Neural progenitor cell (in vitro differentiated cells): ENCODE measurements around the gene TNFRSF8. TPM values are rescaled to one million over a fixed set of nuclear protein-coding genes. Genes with fewer than 3 reads are reported as not detected.
"Not testable (repeated sequence)": the region's sequence is repeated elsewhere in the genome, so short reads cannot be mapped to it uniquely, and the experiment has no call there.

Experiments used
- DNase-seq: peaks from one replicate; pipeline ENCODE4 v3.0.0-alpha.2; 2016; ENCODE audit warnings: low spot score
- H2AFZ ChIP-seq: fragments of 200-600 bp; sonication (generic); replicated peaks from 2 replicates; pipeline ENCODE4 v1.6.1; 2016; ENCODE audit warnings: antibody characterized with exemption
- H3F3A ChIP-seq: fragments of 200-600 bp; sonication (generic); 2 replicates; pipeline ENCODE4 v1.6.1; 2016; ENCODE audit warnings: antibody characterized with exemption, low read depth
- H3K27ac ChIP-seq: fragments of 200-600 bp; sonication (generic); 2 replicates; pipeline ENCODE4 v1.5.1; 2016; ENCODE audit warnings: mild to moderate bottlenecking
- H3K27me3 ChIP-seq: fragments of 200-600 bp; sonication (generic); 2 replicates; pipeline ENCODE4 v1.6.1; 2016; ENCODE audit warnings: mild to moderate bottlenecking, moderate library complexity
- H3K36me3 ChIP-seq: fragments of 200-600 bp; sonication (generic); 2 replicates; pipeline ENCODE4 v1.5.1; 2016
- H3K4me1 ChIP-seq: fragments of 200-600 bp; sonication (generic); 2 replicates; pipeline ENCODE4 v1.6.1; 2016; ENCODE audit warnings: mixed run types
- H3K4me2 ChIP-seq: fragments of 200-600 bp; sonication (generic); 2 replicates; pipeline ENCODE4 v1.6.1; 2016
- H3K4me3 ChIP-seq: fragments of 200-600 bp; sonication (generic); 2 replicates; pipeline ENCODE4 v1.5.1; 2016
- H3K79me2 ChIP-seq: fragments of 200-600 bp; sonication (generic); 2 replicates; pipeline ENCODE4 v1.6.1; 2016; ENCODE audit warnings: low read depth
- H3K9ac ChIP-seq: fragments of 200-600 bp; sonication (generic); 2 replicates; pipeline ENCODE4 v1.6.1; 2016
- H3K9me3 ChIP-seq: fragments of 200-600 bp; sonication (generic); 2 replicates; pipeline ENCODE4 v1.5.1; 2016; ENCODE audit warnings: low read depth
- H4K20me1 ChIP-seq: fragments of 200-600 bp; sonication (generic); 2 replicates; pipeline ENCODE4 v1.6.1; 2016; ENCODE audit warnings: low read depth
- H3K27ac Mint-ChIP-seq: 3 replicates; pipeline ENCODE4 v1.8.0; 2021; ENCODE audit warnings: mixed read lengths
- H3K27me3 Mint-ChIP-seq: 2 replicates; pipeline ENCODE4 v1.8.0; 2022; ENCODE audit warnings: low read depth, mild to moderate bottlenecking, inconsistent platforms, moderate library complexity, mixed read lengths; ENCODE audit not compliant: insufficient read depth
- H3K36me3 Mint-ChIP-seq: 3 replicates; pipeline ENCODE4 v1.8.0; 2021; ENCODE audit warnings: mixed read lengths
- H3K4me1 Mint-ChIP-seq: 3 replicates; pipeline ENCODE4 v1.8.0; 2021; ENCODE audit warnings: mixed read lengths
- H3K4me3 Mint-ChIP-seq: 3 replicates; pipeline ENCODE4 v1.8.0; 2021; ENCODE audit warnings: mild to moderate bottlenecking, moderate library complexity, mixed read lengths
- H3K9me3 Mint-ChIP-seq: 3 replicates; pipeline ENCODE4 v1.8.0; 2020; ENCODE audit warnings: mixed read lengths
- EZH2 ChIP-seq: fragments of 200-600 bp; sonication (generic); IDR thresholded peaks from 2 replicates; pipeline ENCODE4 v1.6.1; 2017; ENCODE audit warnings: antibody characterized with exemption, mild to moderate bottlenecking, moderate library complexity
- EZH2phosphoT487 ChIP-seq: fragments of 200-600 bp; sonication (generic); IDR thresholded peaks from 2 replicates; pipeline ENCODE4 v1.6.1; 2017; ENCODE audit warnings: antibody characterized with exemption
- total RNA-seq: library from RNA; depleted of rRNA; stranded (reverse); fragments of >200 nt; gene quantifications from 2 replicates; pipeline ENCODE4 v1.2.3, GENCODE V29; 2015; ENCODE audit warnings: low replicate concordance
- TF ChIP-seq, protein P1 (sequence below): fragments of 200-600 bp; sonication (generic); IDR thresholded peaks from 2 replicates; pipeline ENCODE4 v1.5.1; 2017; ENCODE audit warnings: antibody characterized with exemption, mild to moderate bottlenecking

TNFRSF8 gene
- total RNA-seq, 1 donor from 2014 or later: not detected

DNA sequence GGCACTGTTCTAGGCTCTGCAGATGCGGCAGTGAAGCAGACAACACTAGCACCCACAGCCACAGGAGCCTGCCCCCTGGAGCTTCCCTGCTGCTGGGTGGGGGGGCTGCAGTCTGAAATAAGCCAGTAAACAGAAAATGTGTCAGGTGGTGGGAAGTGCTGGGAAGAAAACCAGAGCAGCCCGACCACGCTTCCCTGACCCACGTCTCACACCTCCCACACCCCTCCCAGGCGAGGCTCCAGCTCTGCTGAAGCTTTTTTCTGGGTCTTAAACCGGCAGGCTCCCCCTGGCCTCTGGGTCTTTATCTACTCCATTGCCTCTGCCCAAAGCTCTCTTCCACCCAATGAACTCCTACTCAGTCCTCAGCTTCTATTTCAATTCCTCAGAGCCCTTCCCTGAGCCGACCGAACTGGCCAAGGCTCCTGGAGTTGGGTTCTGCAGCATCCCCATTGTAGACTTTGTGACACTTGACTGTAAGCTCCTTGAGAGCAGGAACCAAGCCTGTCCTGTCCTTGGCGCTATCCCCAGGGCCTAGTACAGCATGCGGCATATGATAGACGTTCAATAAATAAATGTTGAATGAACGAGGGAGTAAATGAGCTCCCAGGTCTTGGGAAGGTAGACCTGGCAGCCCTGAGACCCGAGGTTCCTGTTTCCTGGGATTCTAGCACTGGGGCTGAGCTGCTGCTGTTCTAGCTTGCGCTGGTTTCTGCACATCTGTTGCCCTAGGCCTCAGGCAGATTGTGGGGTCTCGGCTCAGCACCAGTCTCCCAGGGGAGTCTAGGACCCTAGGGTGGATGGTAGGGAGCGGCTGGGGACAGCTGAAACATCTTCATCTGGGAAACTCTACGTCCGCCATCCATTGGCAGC is 25.4 kb upstream of the TNFRSF8 start:
- H2AFZ ChIP-seq: no peak overlapping the region

DNA sequence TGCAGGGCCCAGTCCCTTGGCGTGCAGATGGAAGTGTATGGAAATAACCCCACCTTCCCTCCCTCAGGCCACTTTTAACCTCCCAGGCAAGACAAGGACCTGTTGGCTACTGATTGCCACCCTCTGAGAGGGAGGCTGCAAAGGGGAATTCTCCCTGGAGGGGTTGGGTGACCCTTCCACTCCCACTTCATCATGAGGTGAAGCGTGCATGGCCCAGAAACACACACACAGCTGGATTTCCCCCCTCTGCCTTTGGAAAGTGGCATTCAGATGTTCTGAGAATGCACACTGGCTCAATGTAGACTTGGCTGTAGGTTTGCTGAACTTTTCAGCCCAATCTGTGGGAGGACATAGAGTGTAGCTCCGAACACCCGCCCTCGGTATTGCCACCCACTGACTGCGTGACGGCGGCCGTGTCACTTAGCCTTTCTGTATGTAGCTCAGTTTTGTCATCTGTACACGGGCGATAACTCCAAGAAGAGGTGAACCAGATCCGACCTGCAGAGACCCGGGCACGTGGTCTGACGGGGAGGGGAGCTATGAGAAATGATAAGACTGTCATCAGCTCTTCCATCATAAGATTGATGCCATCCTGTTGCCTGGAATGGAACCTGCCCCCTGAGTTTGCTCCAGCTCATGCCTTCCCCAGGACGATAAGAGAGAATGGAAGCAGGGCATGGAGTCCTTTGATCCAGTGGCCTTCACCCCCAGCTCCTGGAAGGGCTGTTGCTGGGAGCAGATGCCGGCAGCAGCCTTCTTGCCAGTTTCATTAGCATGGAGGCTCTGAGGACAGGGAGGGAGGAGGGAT is 24.5 kb upstream of the TNFRSF8 start:
- H3K4me2 ChIP-seq: no peak overlapping the region
- H3K4me1 ChIP-seq: peaks cover 14% of the 10 kb centered on the region
- no peak overlapping the region for H3K4me3 ChIP-seq
- no peak for DNase-seq
- peak overlapping the region; percentile 69 for H3K27ac Mint-ChIP-seq
- no peaks in the 10 kb centered on the region for H3K9me3 Mint-ChIP-seq
- no peak overlapping the region for H3K9ac ChIP-seq
- TF ChIP-seq EZH2phosphoT487: no peak
- TF ChIP-seq, protein P1, sequence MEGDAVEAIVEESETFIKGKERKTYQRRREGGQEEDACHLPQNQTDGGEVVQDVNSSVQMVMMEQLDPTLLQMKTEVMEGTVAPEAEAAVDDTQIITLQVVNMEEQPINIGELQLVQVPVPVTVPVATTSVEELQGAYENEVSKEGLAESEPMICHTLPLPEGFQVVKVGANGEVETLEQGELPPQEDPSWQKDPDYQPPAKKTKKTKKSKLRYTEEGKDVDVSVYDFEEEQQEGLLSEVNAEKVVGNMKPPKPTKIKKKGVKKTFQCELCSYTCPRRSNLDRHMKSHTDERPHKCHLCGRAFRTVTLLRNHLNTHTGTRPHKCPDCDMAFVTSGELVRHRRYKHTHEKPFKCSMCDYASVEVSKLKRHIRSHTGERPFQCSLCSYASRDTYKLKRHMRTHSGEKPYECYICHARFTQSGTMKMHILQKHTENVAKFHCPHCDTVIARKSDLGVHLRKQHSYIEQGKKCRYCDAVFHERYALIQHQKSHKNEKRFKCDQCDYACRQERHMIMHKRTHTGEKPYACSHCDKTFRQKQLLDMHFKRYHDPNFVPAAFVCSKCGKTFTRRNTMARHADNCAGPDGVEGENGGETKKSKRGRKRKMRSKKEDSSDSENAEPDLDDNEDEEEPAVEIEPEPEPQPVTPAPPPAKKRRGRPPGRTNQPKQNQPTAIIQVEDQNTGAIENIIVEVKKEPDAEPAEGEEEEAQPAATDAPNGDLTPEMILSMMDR: no peak
- TF ChIP-seq EZH2: no peak
- no peaks in the 10 kb centered on the region for H3K9me3 ChIP-seq
- no peaks in the 10 kb centered on the region for H3K79me2 ChIP-seq
- H4K20me1 ChIP-seq: no peaks in the 10 kb centered on the region
- peaks cover 4% of the 10 kb centered on the region for H3K36me3 Mint-ChIP-seq
- H3K36me3 ChIP-seq: no peaks in the 10 kb centered on the region
- peak overlapping the region; percentile 41 for H3K4me3 Mint-ChIP-seq
- peaks cover 23% of the 10 kb centered on the region for H3K4me1 Mint-ChIP-seq
- H3F3A ChIP-seq: peaks cover 5% of the 10 kb centered on the region
- H2AFZ ChIP-seq: no peak overlapping the region
- no peak overlapping the region for H3K27ac ChIP-seq
- peaks cover 2% of the 10 kb centered on the region for H3K27me3 Mint-ChIP-seq
- H3K27me3 ChIP-seq: no peaks in the 10 kb centered on the region

More for the DNA sequence above, 25.4 kb upstream of the TNFRSF8 start:
- Histone ChIP-seq H3K9ac (no peak overlapping the region), H3K4me2 (no peak overlapping the region), H3K4me1 (peaks cover 14% of the 10 kb centered on the region), H3K27ac (no peak overlapping the region), H3K79me2 (no peaks in the 10 kb centered on the region), H3K36me3 (no peaks in the 10 kb centered on the region), H3K4me3 (no peak overlapping the region), H3F3A (peaks cover 5% of the 10 kb centered on the region), H4K20me1 (no peaks in the 10 kb centered on the region), H3K9me3 (no peaks in the 10 kb centered on the region), H3K27me3 (no peaks in the 10 kb centered on the region)
- DNase-seq: no peak
- H3K9me3 Mint-ChIP-seq: no peaks in the 10 kb centered on the region
- H3K36me3 Mint-ChIP-seq: peaks cover 4% of the 10 kb centered on the region
- H3K4me1 Mint-ChIP-seq: peaks cover 23% of the 10 kb centered on the region
- peaks cover 2% of the 10 kb centered on the region for H3K27me3 Mint-ChIP-seq
- peak overlapping the region; percentile 55 for H3K4me3 Mint-ChIP-seq
- TF ChIP-seq EZH2 (no peak), EZH2phosphoT487 (no peak)
- TF ChIP-seq, protein P1: no peak
- H3K27ac Mint-ChIP-seq: peak overlapping the region; percentile 37

DNA sequence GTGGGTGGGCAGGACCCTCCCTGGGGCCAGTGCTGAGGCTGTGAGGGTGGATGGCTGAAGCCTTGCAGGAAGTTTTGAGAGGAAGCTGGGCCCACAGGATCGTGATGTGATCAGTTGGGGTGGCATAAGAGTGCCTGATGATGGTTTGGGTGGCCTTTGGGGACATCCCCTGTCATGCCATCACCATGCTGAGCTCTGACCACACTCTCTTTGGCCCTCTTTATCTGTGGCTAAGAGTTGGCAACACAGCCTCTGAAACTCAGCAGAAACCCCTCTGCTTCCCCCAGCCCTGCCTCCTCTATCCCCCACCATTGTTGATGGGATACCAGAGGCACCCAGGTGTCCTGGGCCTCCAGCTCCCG is 24.0 kb upstream of the TNFRSF8 start:
- H3K4me1 Mint-ChIP-seq: peaks cover 23% of the 10 kb centered on the region
- Histone ChIP-seq H3K4me3 (no peak overlapping the region), H3K9me3 (no peaks in the 10 kb centered on the region), H3K27me3 (no peaks in the 10 kb centered on the region), H3K4me2 (no peak overlapping the region), H3K4me1 (peaks cover 14% of the 10 kb centered on the region), H3K79me2 (no peaks in the 10 kb centered on the region), H3K36me3 (no peaks in the 10 kb centered on the region), H3K27ac (no peak overlapping the region), H4K20me1 (no peaks in the 10 kb centered on the region), H3F3A (peaks cover 2% of the 10 kb centered on the region), H2AFZ (no peak overlapping the region), H3K9ac (no peak overlapping the region)
- peaks cover 4% of the 10 kb centered on the region for H3K36me3 Mint-ChIP-seq
- no peaks in the 10 kb centered on the region for H3K9me3 Mint-ChIP-seq
- no peak overlapping the region for H3K4me3 Mint-ChIP-seq
- peaks cover 2% of the 10 kb centered on the region for H3K27me3 Mint-ChIP-seq
- no peak overlapping the region for H3K27ac Mint-ChIP-seq
- no peak for DNase-seq
- TF ChIP-seq EZH2 (no peak), EZH2phosphoT487 (no peak)
- TF ChIP-seq, protein P1: no peak

DNA sequence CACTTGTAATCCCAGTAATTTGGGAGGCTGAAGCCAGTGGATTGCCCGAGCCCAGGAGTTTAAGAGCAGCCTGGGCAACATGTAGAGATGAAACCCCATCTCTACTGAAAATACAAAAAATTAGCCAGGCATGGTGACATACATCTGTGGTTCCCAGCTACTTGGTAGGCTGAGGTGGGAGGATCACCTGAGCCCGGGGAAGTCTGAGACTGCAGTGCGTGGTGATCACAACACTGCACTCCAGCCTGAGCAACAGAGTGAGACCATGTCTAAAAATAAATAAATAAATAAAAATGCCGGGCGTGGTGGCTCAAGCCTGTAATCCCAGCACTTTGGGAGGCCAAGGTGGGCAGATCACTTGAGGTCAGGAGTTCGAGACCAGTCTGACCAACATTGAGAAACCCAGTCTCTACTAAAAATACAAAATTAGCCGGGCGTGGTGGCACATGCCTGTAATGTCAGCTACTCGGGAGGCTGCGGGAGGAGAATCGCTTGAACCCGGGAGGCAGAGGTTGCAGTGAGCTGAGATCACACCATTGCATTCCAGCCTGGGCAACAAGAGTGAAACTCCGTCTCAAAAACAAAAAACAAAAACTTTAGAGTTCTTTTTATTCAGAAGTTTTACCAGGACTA is 23.2 kb upstream of the TNFRSF8 start:
- H3K4me1 Mint-ChIP-seq: peaks cover 23% of the 10 kb centered on the region
- not testable (repeated sequence) for H3K9me3 ChIP-seq, H3K4me3 ChIP-seq, H3F3A ChIP-seq, H3K27me3 Mint-ChIP-seq, H3K4me3 Mint-ChIP-seq, H3K27ac ChIP-seq, H3K36me3 Mint-ChIP-seq, DNase-seq, H3K27me3 ChIP-seq, H3K27ac Mint-ChIP-seq, H3K79me2 ChIP-seq, H3K36me3 ChIP-seq, H3K9me3 Mint-ChIP-seq, H3K9ac ChIP-seq, H4K20me1 ChIP-seq, H2AFZ ChIP-seq
- Histone ChIP-seq H3K4me2 (peak overlapping the region; percentile 28), H3K4me1 (peaks cover 14% of the 10 kb centered on the region)
